ENCODE results near the gene LTBP3. TPM values are rescaled to one million over a fixed set of nuclear protein-coding genes. Genes with fewer than 3 reads are reported as not detected.

Gene LTBP3
- total and polyA plus RNA-seq, 2 of the 13 experiments (the other 11 are each of a cell fraction or from before 2014, with no cell fraction given): 12.2 to 68.1 TPM

DNA sequence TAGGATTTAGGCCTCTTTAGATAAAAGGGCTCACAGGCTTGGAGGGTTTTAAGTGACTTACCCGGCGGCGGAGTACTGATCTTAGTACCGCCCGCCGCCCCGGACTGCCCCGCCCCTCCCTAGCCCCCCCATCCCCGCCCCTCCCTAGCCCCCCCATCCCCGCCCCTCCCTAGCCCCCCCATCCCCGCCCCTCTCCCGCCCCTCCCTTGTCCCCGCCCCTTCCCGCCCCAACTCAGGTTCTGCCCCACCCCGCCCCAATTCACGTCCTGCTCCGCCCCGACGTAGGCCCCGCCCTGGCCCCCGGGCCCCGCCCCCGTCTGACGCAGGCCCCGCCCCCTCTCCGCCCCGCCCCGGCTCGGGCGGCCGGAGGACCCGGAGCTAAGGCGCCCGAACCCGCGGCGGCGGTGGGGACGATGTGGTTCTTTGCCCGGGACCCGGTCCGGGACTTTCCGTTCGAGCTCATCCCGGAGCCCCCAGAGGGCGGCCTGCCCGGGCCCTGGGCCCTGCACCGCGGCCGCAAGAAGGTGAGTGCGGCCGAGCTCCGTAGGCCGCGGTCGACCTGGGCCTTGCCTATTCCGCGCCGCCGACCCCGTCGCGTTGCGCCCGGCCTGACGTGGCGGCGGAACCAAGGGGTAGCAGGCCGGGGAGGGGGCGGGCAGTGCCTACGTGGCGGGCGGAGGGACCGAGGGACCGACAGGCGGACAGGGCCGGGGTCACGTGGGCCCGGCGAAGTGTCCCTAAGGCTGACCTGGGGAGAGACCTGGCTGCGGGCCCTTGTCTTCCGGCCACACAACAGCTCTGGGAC, 33.2 kb downstream of the LTBP3 start, which contains the start of gene SCYL1 (continued):
- TF ChIP-seq KLF16 (CRISPR knock-in tag; IDR thresholded peaks at IDR 0.05): peak in 1 of 2 experiments; percentile 58; a peak in 1 of 4 replicates
- no peak for TF ChIP-seq ZNF841 (CRISPR knock-in tag; IDR thresholded peaks at IDR 0.05; ENCODE audit: borderline replicate concordance)
- TF ChIP-seq FIP1L1 (IDR thresholded peaks at IDR 0.05; ENCODE audit: borderline replicate concordance, insufficient read depth, low read depth, low read length): no peak
- TF ChIP-seq KDM5A (IDR thresholded peaks at IDR 0.05; ENCODE audit: borderline replicate concordance, low read length): peak; percentile 53; the same call in 1 of the 2 replicates
- TF ChIP-seq ZFYVE20 (CRISPR knock-in tag; IDR thresholded peaks at IDR 0.05; ENCODE audit: borderline replicate concordance, low read depth): peak; percentile 76; the same call in 1 of the 2 replicates
- no peak for TF ChIP-seq KAT2B (IDR thresholded peaks at IDR 0.05; ENCODE audit: borderline replicate concordance, low read depth, low read length)
- peak; percentile 73; the same call in 1 of the 2 replicates for TF ChIP-seq ZNF788 (CRISPR knock-in tag; IDR thresholded peaks at IDR 0.05; ENCODE audit: borderline replicate concordance)
- TF ChIP-seq EED (CRISPR knock-in tag; IDR thresholded peaks at IDR 0.05): peak; percentile 93
- TF ChIP-seq, protein P1, sequence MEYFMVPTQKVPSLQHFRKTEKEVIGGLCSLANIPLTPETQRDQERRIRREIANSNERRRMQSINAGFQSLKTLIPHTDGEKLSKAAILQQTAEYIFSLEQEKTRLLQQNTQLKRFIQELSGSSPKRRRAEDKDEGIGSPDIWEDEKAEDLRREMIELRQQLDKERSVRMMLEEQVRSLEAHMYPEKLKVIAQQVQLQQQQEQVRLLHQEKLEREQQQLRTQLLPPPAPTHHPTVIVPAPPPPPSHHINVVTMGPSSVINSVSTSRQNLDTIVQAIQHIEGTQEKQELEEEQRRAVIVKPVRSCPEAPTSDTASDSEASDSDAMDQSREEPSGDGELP (IDR thresholded peaks at IDR 0.05; ENCODE audit: borderline replicate concordance, low read depth): no peak
- TF ChIP-seq, protein P2, sequence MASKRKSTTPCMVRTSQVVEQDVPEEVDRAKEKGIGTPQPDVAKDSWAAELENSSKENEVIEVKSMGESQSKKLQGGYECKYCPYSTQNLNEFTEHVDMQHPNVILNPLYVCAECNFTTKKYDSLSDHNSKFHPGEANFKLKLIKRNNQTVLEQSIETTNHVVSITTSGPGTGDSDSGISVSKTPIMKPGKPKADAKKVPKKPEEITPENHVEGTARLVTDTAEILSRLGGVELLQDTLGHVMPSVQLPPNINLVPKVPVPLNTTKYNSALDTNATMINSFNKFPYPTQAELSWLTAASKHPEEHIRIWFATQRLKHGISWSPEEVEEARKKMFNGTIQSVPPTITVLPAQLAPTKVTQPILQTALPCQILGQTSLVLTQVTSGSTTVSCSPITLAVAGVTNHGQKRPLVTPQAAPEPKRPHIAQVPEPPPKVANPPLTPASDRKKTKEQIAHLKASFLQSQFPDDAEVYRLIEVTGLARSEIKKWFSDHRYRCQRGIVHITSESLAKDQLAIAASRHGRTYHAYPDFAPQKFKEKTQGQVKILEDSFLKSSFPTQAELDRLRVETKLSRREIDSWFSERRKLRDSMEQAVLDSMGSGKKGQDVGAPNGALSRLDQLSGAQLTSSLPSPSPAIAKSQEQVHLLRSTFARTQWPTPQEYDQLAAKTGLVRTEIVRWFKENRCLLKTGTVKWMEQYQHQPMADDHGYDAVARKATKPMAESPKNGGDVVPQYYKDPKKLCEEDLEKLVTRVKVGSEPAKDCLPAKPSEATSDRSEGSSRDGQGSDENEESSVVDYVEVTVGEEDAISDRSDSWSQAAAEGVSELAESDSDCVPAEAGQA (IDR thresholded peaks at IDR 0.05; ENCODE audit: low read depth): no peak
- TF ChIP-seq, protein P2 (CRISPR knock-in tag; IDR thresholded peaks at IDR 0.05; ENCODE audit: borderline replicate concordance): peak; percentile 68; the same call in 1 of the 2 replicates
- peak; percentile 20; the same call in 1 of the 2 replicates for TF ChIP-seq ZNF678 (CRISPR knock-in tag; IDR thresholded peaks at IDR 0.05)
